ENCODE measurements around the gene CUL1.

The CUL1 gene

GRCh38 chr7:148800677-148801076 lies 102.0 kb downstream of the CUL1 start:
- in situ Hi-C loops (cut with MboI; ENCODE audit: low sequenced_read_pairs), result no loop called here

- in situ Hi-C loops (cut with MboI; ENCODE audit: low sequenced_read_pairs), result no loop called here
Measured at GRCh38 chr7:148802101-148802493, 103.4 kb downstream of the CUL1 start.

- in situ Hi-C loops (cut with MboI; ENCODE audit: low sequenced_read_pairs), result no loop called here
Measured at GRCh38 chr7:148803094-148803493, 104.4 kb downstream of the CUL1 start.

- in situ Hi-C loops (cut with MboI; ENCODE audit: low sequenced_read_pairs), result no loop called here
Measured at GRCh38 chr7:148804343-148805235, 105.9 kb downstream of the CUL1 start.

GRCh38 chr7:148806187-148806586 lies 107.5 kb downstream of the CUL1 start:
- in situ Hi-C loops (cut with MboI; ENCODE audit: low sequenced_read_pairs), result no loop called here

- in situ Hi-C loops (cut with MboI; ENCODE audit: low sequenced_read_pairs), result no loop called here
Measured at GRCh38 chr7:148807436-148807835, 108.7 kb downstream of the CUL1 start.

GRCh38 chr7:148809856-148810255 lies 111.2 kb downstream of the CUL1 start:
- in situ Hi-C loops (cut with MboI; ENCODE audit: low sequenced_read_pairs), result no loop called here

GRCh38 chr7:148811892-148812291 lies 113.2 kb downstream of the CUL1 start:
- in situ Hi-C loops (cut with MboI; ENCODE audit: low sequenced_read_pairs), result no loop called here

GRCh38 chr7:148813890-148814289 lies 115.2 kb downstream of the CUL1 start:
- in situ Hi-C loops (cut with MboI; ENCODE audit: low sequenced_read_pairs), result no loop called here

GRCh38 chr7:148814922-148815559 lies 116.3 kb downstream of the CUL1 start:
- in situ Hi-C loops (cut with MboI; ENCODE audit: low sequenced_read_pairs), result no loop called here

GRCh38 chr7:148815612-148816011 lies 116.9 kb downstream of the CUL1 start:
- in situ Hi-C loops (cut with MboI; ENCODE audit: low sequenced_read_pairs), result no loop called here

GRCh38 chr7:148819697-148820360 lies 121.1 kb downstream of the CUL1 start:
- in situ Hi-C loops (cut with MboI; ENCODE audit: low sequenced_read_pairs), result no loop called here

- in situ Hi-C loops (cut with MboI; ENCODE audit: low sequenced_read_pairs), result no loop called here
Measured at GRCh38 chr7:148821422-148821821, 122.7 kb downstream of the CUL1 start.

- in situ Hi-C loops (cut with MboI; ENCODE audit: low sequenced_read_pairs), result no loop called here
Measured at GRCh38 chr7:148824864-148825263, 126.2 kb downstream of the CUL1 start.

GRCh38 chr7:148825338-148825737 lies 126.6 kb downstream of the CUL1 start:
- in situ Hi-C loops (cut with MboI; ENCODE audit: low sequenced_read_pairs), result no loop called here

GRCh38 chr7:148828965-148829364 lies 130.3 kb downstream of the CUL1 start:
- in situ Hi-C loops (cut with MboI; ENCODE audit: low sequenced_read_pairs), result no loop called here

- in situ Hi-C loops (cut with MboI; ENCODE audit: low sequenced_read_pairs), result no loop called here
Measured at GRCh38 chr7:148830897-148831692, 132.4 kb downstream of the CUL1 start.

- in situ Hi-C loops (cut with MboI; ENCODE audit: low sequenced_read_pairs), result no loop called here
Measured at GRCh38 chr7:148831782-148832181, 133.1 kb downstream of the CUL1 start.

GRCh38 chr7:148834605-148835004 lies 135.9 kb downstream of the CUL1 start:
- in situ Hi-C loops (cut with MboI; ENCODE audit: low sequenced_read_pairs), result no loop called here

- in situ Hi-C loops (cut with MboI; ENCODE audit: low sequenced_read_pairs), result no loop called here
Measured at GRCh38 chr7:148835854-148836253, 137.2 kb downstream of the CUL1 start.

- in situ Hi-C loops (cut with MboI; ENCODE audit: low sequenced_read_pairs), result no loop called here
Measured at GRCh38 chr7:148838905-148839304, 140.2 kb downstream of the CUL1 start.
